ENCODE results near the gene EPHA6.
A peak's percentile ranks its signal among the peaks of the same experiment; 100 is the strongest.

Gene EPHA6

GRCh38 chr3:97074546-97074945 is 260.2 kb downstream of the EPHA6 start:
- in situ Hi-C loops (cut with HindIII; ENCODE audit: low pct_unique_long_range_greater_than_20kb, low sequenced_read_pairs): no loop called here
- no peak for TF ChIP-seq JUND (IDR thresholded peaks at IDR 0.05; ENCODE audit: low read depth)
- DNase-seq (ENCODE audit: low read depth in 1 of 2, low spot score in 1 of 2): no peak

GRCh38 chr3:97076673-97077072 is 262.3 kb downstream of the EPHA6 start:
- in situ Hi-C loops (cut with HindIII; ENCODE audit: low pct_unique_long_range_greater_than_20kb, low sequenced_read_pairs): no loop called here
- DNase-seq (ENCODE audit: low read depth in 1 of 2, low spot score in 1 of 2): no peak
- TF ChIP-seq JUND (IDR thresholded peaks at IDR 0.05; ENCODE audit: low read depth): no peak

DNA sequence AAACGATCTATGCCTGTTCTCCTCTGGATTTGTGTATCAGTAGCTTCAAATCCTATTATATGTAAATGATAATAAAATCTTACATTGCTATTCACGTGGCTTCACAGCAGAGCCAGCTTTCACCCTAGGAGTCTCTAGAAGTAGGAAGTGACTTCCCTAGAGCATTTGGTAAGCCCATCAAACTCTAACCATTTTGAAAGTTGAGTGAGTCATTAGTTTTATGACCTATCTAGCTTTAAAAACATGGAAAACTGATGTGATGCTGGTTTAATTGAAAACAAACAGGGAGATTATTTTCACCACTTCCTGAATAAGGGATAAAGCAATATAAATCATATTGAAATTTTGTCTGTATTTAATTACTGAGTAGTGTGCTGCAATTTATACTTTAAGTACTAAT is 275.2 kb downstream of the EPHA6 start:
- no peak for TF ChIP-seq JUND (IDR thresholded peaks at IDR 0.05; ENCODE audit: low read depth)
- DNase-seq (ENCODE audit: low read depth in 1 of 2, low spot score in 1 of 2): no peak
- in situ Hi-C loops (cut with HindIII; ENCODE audit: low pct_unique_long_range_greater_than_20kb, low sequenced_read_pairs): no loop called here

DNA sequence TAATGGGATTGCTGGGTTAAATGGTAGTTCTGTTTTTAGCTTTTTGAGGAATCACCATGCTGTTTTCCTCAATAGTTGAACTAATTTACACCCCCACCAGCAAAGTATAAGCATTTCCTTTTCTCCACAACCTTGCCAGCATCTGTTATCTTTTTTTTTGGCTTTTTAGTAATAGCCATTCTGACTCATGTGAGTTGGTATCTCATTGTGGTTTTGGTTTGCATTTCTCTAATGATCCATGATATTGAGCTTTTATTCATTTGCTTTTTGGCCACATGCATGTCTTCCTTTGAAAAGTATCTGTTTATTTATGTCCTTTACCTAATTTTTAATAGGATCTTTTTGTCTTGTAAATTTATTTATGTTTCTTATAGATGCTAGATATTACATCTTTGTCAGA is 288.2 kb downstream of the EPHA6 start:
- in situ Hi-C loops (cut with HindIII; ENCODE audit: low pct_unique_long_range_greater_than_20kb, low sequenced_read_pairs): no loop called here
- no peak for DNase-seq (ENCODE audit: low read depth in 1 of 2, low spot score in 1 of 2)
- TF ChIP-seq JUND (IDR thresholded peaks at IDR 0.05; ENCODE audit: low read depth): no peak

GRCh38 chr3:97105989-97106651 is 291.7 kb downstream of the EPHA6 start:
- in situ Hi-C loops (cut with HindIII; ENCODE audit: low pct_unique_long_range_greater_than_20kb, low sequenced_read_pairs): no loop called here
- no peak for DNase-seq (ENCODE audit: low read depth in 1 of 2, low spot score in 1 of 2)

DNA sequence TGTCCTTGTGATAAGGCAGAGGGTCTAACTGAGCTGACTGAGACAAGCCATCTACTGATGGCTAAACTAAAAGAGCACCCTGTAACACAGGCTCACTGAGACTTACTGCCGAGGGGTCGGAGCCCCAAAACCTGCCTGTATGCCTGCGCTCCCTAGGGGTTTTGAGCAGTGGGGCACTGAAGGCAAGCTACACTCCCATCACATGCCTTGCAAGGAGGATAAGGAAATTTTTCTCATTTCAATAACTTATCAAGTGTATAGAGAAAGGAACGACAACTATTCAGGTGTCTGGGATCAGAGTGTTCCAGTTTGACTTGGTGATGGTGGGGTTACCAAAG is 292.2 kb downstream of the EPHA6 start:
- TF ChIP-seq JUND (IDR thresholded peaks at IDR 0.05; ENCODE audit: low read depth): no peak
- DNase-seq (ENCODE audit: low read depth in 1 of 2, low spot score in 1 of 2): no peak
- in situ Hi-C loops (cut with HindIII; ENCODE audit: low pct_unique_long_range_greater_than_20kb, low sequenced_read_pairs): no loop called here

More at GRCh38 chr3:97105989-97106651, 291.7 kb downstream of the EPHA6 start:
- no peak for TF ChIP-seq JUND (IDR thresholded peaks at IDR 0.05; ENCODE audit: low read depth)

DNA sequence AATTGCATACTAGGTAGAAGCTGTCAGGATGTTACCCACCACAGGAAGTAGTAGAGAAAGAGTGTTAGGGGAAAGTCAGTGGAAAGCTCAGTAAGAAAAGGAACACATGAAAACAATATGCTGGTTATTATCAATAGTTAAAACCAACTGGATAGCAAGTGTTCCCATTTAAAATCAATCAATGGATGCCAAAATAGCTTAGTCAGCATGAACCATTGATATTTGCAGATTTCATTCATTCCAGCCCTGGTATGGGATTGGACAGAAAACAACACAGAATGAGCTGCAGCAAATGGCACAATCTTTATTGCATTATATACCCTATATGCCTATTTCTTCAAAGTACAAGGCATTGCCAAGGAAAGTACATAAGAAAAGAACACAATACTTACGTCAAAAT is 293.7 kb downstream of the EPHA6 start:
- no peak for TF ChIP-seq JUND (IDR thresholded peaks at IDR 0.05; ENCODE audit: low read depth)

DNA sequence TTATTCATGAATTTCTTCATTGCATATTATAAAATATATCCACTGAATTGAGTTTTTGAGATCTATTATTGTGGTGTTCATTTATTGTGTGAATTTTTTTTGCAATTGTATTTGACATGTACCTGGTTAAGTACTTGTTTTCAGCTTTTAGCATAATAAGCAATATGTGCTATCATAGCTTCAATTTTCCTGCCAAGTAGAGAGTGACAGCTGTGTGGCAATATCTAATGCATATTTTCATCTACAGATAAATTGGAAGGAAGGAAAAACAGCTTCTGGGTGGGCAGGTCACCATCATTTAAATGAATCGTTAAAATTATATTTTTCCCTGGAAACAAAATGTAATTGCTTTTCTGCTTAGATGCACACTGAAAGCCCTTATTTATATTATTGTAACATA is 296.9 kb downstream of the EPHA6 start:
- no peak for TF ChIP-seq JUND (IDR thresholded peaks at IDR 0.05; ENCODE audit: low read depth)
- in situ Hi-C loops (cut with HindIII; ENCODE audit: low pct_unique_long_range_greater_than_20kb, low sequenced_read_pairs): no loop called here
- no peak for DNase-seq (ENCODE audit: low read depth in 1 of 2, low spot score in 1 of 2)

More for the DNA sequence above, 293.7 kb downstream of the EPHA6 start:
- no peak for DNase-seq (ENCODE audit: low read depth in 1 of 2, low spot score in 1 of 2)
- in situ Hi-C loops (cut with HindIII; ENCODE audit: low pct_unique_long_range_greater_than_20kb, low sequenced_read_pairs): no loop called here

GRCh38 chr3:97121386-97121785 is 307.0 kb downstream of the EPHA6 start:
- DNase-seq (ENCODE audit: low read depth in 1 of 2, low spot score in 1 of 2): no peak
- no peak for TF ChIP-seq JUND (IDR thresholded peaks at IDR 0.05; ENCODE audit: low read depth)
- in situ Hi-C loops (cut with HindIII; ENCODE audit: low pct_unique_long_range_greater_than_20kb, low sequenced_read_pairs): no loop called here

DNA sequence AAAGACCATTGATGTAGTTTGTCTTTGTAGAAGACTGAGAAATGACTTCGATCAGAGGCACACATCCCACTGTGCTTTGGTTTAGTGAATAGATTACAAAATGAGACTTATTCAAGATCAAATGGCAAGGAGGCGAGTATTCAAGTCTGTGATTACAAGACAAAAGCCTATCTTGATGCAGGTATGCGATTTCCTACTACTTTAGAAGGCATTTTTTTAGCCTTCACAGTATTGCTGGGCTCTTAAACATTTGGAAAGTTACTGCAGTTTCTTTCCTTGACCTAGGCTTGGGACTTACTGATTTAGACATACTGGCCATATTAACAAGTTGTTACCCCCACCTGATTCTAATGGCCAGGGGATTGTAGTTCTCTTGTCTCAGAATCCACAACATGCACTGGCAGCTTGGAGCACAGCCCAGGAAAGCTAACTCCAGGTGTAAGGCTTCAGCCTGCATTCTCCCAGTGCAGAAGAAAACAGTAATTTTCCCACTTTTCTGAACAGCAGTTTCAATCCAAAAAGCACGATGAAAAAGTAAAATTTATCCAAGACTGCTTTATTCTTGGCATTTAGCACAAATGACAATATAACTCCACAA is 311.6 kb downstream of the EPHA6 start:
- no peak for DNase-seq (ENCODE audit: low read depth in 1 of 2, low spot score in 1 of 2)
- TF ChIP-seq JUND (IDR thresholded peaks at IDR 0.05; ENCODE audit: low read depth): no peak
- in situ Hi-C loops (cut with HindIII; ENCODE audit: low pct_unique_long_range_greater_than_20kb, low sequenced_read_pairs): no loop called here

DNA sequence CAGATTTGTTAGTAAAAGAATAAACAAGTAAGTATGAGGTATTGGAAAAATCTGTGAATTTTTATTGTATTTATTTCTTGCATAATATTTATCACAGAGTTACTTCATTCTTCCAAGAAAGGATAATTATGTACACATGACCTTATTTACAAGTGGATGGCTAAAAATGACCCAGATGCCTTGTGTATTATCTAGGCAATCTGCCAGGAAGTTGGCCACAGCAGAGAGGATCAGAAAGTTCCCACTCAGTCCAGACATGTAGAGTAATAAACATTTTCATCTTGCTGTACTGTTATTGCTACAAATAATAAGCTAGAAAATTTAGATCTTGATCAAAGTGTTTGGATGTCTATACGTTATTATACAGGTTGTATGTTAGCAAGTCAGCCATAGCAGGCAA is 317.1 kb downstream of the EPHA6 start:
- in situ Hi-C loops (cut with HindIII; ENCODE audit: low pct_unique_long_range_greater_than_20kb, low sequenced_read_pairs): no loop called here
- no peak for TF ChIP-seq JUND (IDR thresholded peaks at IDR 0.05; ENCODE audit: low read depth)

DNA sequence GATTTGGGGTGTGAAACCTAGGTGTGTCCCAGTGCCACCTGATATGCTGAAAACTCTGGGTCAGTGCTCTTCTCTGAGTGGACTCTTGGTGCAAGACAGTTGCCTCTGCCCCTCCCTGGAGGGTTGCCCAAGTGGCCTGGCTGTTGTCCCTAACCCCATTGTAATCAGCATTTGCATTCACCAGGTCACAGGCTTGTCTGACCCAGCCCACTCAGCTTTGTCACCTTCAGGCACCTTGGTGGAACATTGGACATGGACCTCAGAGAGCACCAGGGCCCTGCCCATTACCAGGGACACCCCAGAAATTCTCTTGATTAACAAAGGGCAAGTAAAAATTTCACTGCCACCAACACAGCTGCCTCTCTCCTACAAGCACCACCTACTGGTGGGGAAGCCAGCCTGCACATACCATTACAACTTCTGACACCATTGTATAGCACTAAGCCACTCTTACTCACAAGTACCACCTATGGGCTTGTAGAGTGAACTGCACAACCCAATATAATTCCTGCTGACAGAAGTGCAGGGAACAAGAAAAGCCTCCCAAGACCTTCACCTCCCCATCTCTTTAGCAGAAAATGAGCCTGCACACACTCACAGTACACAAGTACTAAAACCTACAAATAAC is 324.6 kb downstream of the EPHA6 start:
- TF ChIP-seq JUND (IDR thresholded peaks at IDR 0.05; ENCODE audit: low read depth): no peak
- DNase-seq (ENCODE audit: low read depth in 1 of 2, low spot score in 1 of 2): peak in 1 of 2 experiments; percentile 27
- in situ Hi-C loops (cut with HindIII; ENCODE audit: low pct_unique_long_range_greater_than_20kb, low sequenced_read_pairs): no loop called here

More for the DNA sequence above, 317.1 kb downstream of the EPHA6 start:
- DNase-seq (ENCODE audit: low read depth in 1 of 2, low spot score in 1 of 2): peak in 1 of 2 experiments; percentile 9

DNA sequence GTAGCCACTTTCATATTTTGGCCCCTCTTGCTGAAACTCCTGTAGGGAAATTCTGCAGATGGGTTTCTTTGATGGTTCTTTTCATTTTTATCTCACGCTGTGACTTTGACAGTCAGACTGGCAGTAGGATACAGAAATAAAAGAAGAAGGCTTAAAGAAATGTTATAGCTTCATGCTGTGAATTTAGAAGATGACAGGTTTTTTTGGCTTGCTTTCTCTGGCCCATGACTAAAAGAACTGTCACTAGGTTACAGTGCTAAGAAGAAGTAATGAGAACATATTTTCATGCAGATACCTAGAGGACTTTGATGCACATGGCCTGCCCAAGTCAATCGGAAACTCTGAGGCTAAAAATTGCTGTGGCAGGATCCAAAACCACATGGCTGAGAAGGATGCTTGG is 334.5 kb downstream of the EPHA6 start:
- in situ Hi-C loops (cut with HindIII; ENCODE audit: low pct_unique_long_range_greater_than_20kb, low sequenced_read_pairs): no loop called here
- no peak for TF ChIP-seq JUND (IDR thresholded peaks at IDR 0.05; ENCODE audit: low read depth)
- DNase-seq (ENCODE audit: low read depth in 1 of 2, low spot score in 1 of 2): no peak

All from T47D (cell line).